ENCODE measurements around the gene TCEANC2.

The TCEANC2 gene

GRCh38 chr1:54139711-54140110 is 86.3 kb downstream of the TCEANC2 start:
- Histone ChIP-seq H3K9ac (ENCODE audit: low read depth, low read length) (no peak overlapping the region), H3K4me1 (ENCODE audit: insufficient read depth, low read length) (peaks cover 34% of the 10 kb centered on the region), H3K9me3 (ENCODE audit: insufficient read depth, low read depth, low read length) (no peaks in the 10 kb centered on the region), H3K27ac (ENCODE audit: low read depth, low read length) (no peak overlapping the region), H3K4me3 (ENCODE audit: low read length) (no peak overlapping the region), H3K27me3 (ENCODE audit: insufficient read depth, low read length) (no peaks in the 10 kb centered on the region; the same call in 1 of the 2 replicates), H3K36me3 (ENCODE audit: insufficient read depth, low read length) (no peaks in the 10 kb centered on the region)
- WGBS = 95% methylated on average over 12 of the region's 12 CpGs

- WGBS = 85% methylated on average over 9 of the region's 9 CpGs
- no peak overlapping the region for H3K9ac ChIP-seq (ENCODE audit: low read depth, low read length)
- no peaks in the 10 kb centered on the region for H3K36me3 ChIP-seq (ENCODE audit: insufficient read depth, low read length)
- no peak overlapping the region for H3K27ac ChIP-seq (ENCODE audit: low read depth, low read length)
- H3K4me3 ChIP-seq (ENCODE audit: low read length) = no peak overlapping the region
- no peaks in the 10 kb centered on the region for H3K9me3 ChIP-seq (ENCODE audit: insufficient read depth, low read depth, low read length)
- H3K27me3 ChIP-seq (ENCODE audit: insufficient read depth, low read length) = no peaks in the 10 kb centered on the region; the same call in 1 of the 2 replicates
- peaks cover 8% of the 10 kb centered on the region; the same call in 1 of the 2 replicates for H3K4me1 ChIP-seq (ENCODE audit: insufficient read depth, low read length)
These were observed 88.9 kb downstream of the TCEANC2 start for GRCh38 chr1:54142146-54142900.

- no peak overlapping the region for H3K4me3 ChIP-seq (ENCODE audit: low read length)
- H3K27me3 ChIP-seq (ENCODE audit: insufficient read depth, low read length) = no peaks in the 10 kb centered on the region; the same call in 1 of the 2 replicates
- H3K36me3 ChIP-seq (ENCODE audit: insufficient read depth, low read length) = no peaks in the 10 kb centered on the region
- H3K4me1 ChIP-seq (ENCODE audit: insufficient read depth, low read length) = no peaks in the 10 kb centered on the region
- H3K27ac ChIP-seq (ENCODE audit: low read depth, low read length) = no peak overlapping the region
- WGBS = 94% methylated on average over 11 of the region's 11 CpGs
- no peaks in the 10 kb centered on the region for H3K9me3 ChIP-seq (ENCODE audit: insufficient read depth, low read depth, low read length)
- no peak overlapping the region for H3K9ac ChIP-seq (ENCODE audit: low read depth, low read length)
These were observed 91.0 kb downstream of the TCEANC2 start for GRCh38 chr1:54144366-54144765.

- Histone ChIP-seq H3K27me3 (ENCODE audit: insufficient read depth, low read length) (no peaks in the 10 kb centered on the region), H3K4me3 (ENCODE audit: low read length) (no peak overlapping the region), H3K36me3 (ENCODE audit: insufficient read depth, low read length) (no peaks in the 10 kb centered on the region), H3K4me1 (ENCODE audit: insufficient read depth, low read length) (no peaks in the 10 kb centered on the region), H3K27ac (ENCODE audit: low read depth, low read length) (no peak overlapping the region), H3K9ac (ENCODE audit: low read depth, low read length) (no peak overlapping the region), H3K9me3 (ENCODE audit: insufficient read depth, low read depth, low read length) (no peaks in the 10 kb centered on the region)
- WGBS = 94% methylated on average over 2 of the region's 3 CpGs
These were observed 96.3 kb downstream of the TCEANC2 start for GRCh38 chr1:54149734-54150133.

- 86% methylated on average over 5 of the region's 5 CpGs for WGBS
- H3K9ac ChIP-seq (ENCODE audit: low read depth, low read length) = no peak overlapping the region
These were observed 97.6 kb downstream of the TCEANC2 start for GRCh38 chr1:54151013-54151412.

GRCh38 chr1:54152696-54153095 is 99.3 kb downstream of the TCEANC2 start, which contains the start of gene CDCP2:
Gene CDCP2 (minus strand): TSS chr1:54153000. CDS start chr1:54152922, 78 bp downstream.
- no peaks in the 10 kb centered on the region for H3K9me3 ChIP-seq (ENCODE audit: insufficient read depth, low read depth, low read length)
- H3K9ac ChIP-seq (ENCODE audit: low read depth, low read length) = no peak within 1 kb of the TSS
- H3K36me3 ChIP-seq (ENCODE audit: insufficient read depth, low read length) = no peaks in the 10 kb centered on the region
- H3K4me3 ChIP-seq (ENCODE audit: low read length) = no peak within 1 kb of the TSS
- WGBS = 95% methylated on average over 5 of the region's 5 CpGs
- H3K4me1 ChIP-seq (ENCODE audit: insufficient read depth, low read length) = no peaks in the 10 kb centered on the region
- H3K27me3 ChIP-seq (ENCODE audit: insufficient read depth, low read length) = no peaks in the 10 kb centered on the region
- no peak within 1 kb of the TSS for H3K27ac ChIP-seq (ENCODE audit: low read depth, low read length)

More at GRCh38 chr1:54151013-54151412, 97.6 kb downstream of the TCEANC2 start:
- H3K4me3 ChIP-seq (ENCODE audit: low read length) = no peak overlapping the region
- H3K27ac ChIP-seq (ENCODE audit: low read depth, low read length) = no peak overlapping the region
- H3K4me1 ChIP-seq (ENCODE audit: insufficient read depth, low read length) = no peaks in the 10 kb centered on the region
- no peaks in the 10 kb centered on the region for H3K27me3 ChIP-seq (ENCODE audit: insufficient read depth, low read length)
- no peaks in the 10 kb centered on the region for H3K36me3 ChIP-seq (ENCODE audit: insufficient read depth, low read length)
- no peaks in the 10 kb centered on the region for H3K9me3 ChIP-seq (ENCODE audit: insufficient read depth, low read depth, low read length)

- H3K4me3 ChIP-seq (ENCODE audit: low read length) = no peak overlapping the region
These were observed 100.4 kb downstream of the TCEANC2 start for GRCh38 chr1:54153535-54154439.

More at GRCh38 chr1:54153535-54154439, 100.4 kb downstream of the TCEANC2 start:
- WGBS = 79% methylated on average over 19 of the region's 19 CpGs
- H3K27me3 ChIP-seq (ENCODE audit: insufficient read depth, low read length) = no peaks in the 10 kb centered on the region
- H3K9me3 ChIP-seq (ENCODE audit: insufficient read depth, low read depth, low read length) = no peaks in the 10 kb centered on the region
- H3K27ac ChIP-seq (ENCODE audit: low read depth, low read length) = no peak overlapping the region
- H3K9ac ChIP-seq (ENCODE audit: low read depth, low read length) = no peak overlapping the region
- no peaks in the 10 kb centered on the region for H3K36me3 ChIP-seq (ENCODE audit: insufficient read depth, low read length)
- no peaks in the 10 kb centered on the region for H3K4me1 ChIP-seq (ENCODE audit: insufficient read depth, low read length)
